PC-3 (cell line): ENCODE measurements around the gene ZNF180.

Source experiments
- EZH2 ChIP-seq: fragments of 300-600 bp; sonication (generic); IDR thresholded peaks from one replicate; pipeline ENCODE4 v1.6.1; 2017; ENCODE audit warnings: antibody characterized with exemption, mild to moderate bottlenecking, low read length; ENCODE audit not compliant: unreplicated experiment
- EZH2phosphoT487 ChIP-seq: fragments of 300-600 bp; sonication (generic); IDR thresholded peaks from 2 replicates; pipeline ENCODE4 v1.6.1; 2018; ENCODE audit warnings: mild to moderate bottlenecking, antibody characterized with exemption, low read length, borderline replicate concordance
- TF ChIP-seq, protein P1 (sequence below): fragments of 300-600 bp; sonication (generic); conservative IDR thresholded peaks from 2 replicates; pipeline ENCODE4 v1.5.1; 2017; ENCODE audit warnings: antibody characterized with exemption, low read depth, mild to moderate bottlenecking, low read length

DNA sequence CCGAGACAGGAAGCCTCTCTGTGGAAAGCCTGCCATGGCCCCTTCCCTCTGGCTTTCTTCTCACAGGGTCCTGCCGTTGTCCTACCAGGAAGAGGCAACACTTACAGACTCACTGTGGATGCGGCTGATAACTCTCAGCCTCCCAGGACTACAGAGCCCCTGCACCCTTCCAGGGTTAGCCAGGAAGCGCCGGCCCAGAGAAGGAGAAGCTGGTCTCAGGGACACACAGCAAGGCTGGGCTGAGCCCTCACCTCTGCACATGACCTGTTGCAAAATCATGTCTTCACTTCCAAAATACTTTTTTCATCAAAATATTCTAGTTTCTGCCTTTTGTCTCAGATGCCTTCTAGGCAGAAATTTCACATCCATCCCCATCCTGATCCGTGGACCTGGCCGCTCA lies 27.2 kb upstream of the ZNF180 start:
- TF ChIP-seq EZH2 = no peak
- TF ChIP-seq, protein P1, sequence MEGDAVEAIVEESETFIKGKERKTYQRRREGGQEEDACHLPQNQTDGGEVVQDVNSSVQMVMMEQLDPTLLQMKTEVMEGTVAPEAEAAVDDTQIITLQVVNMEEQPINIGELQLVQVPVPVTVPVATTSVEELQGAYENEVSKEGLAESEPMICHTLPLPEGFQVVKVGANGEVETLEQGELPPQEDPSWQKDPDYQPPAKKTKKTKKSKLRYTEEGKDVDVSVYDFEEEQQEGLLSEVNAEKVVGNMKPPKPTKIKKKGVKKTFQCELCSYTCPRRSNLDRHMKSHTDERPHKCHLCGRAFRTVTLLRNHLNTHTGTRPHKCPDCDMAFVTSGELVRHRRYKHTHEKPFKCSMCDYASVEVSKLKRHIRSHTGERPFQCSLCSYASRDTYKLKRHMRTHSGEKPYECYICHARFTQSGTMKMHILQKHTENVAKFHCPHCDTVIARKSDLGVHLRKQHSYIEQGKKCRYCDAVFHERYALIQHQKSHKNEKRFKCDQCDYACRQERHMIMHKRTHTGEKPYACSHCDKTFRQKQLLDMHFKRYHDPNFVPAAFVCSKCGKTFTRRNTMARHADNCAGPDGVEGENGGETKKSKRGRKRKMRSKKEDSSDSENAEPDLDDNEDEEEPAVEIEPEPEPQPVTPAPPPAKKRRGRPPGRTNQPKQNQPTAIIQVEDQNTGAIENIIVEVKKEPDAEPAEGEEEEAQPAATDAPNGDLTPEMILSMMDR = no peak
- no peak for TF ChIP-seq EZH2phosphoT487
